BLaER1 (cell line): ENCODE data around the gene UNC5CL.
A peak's percentile ranks its signal among the peaks of the same experiment; 100 is the strongest.

Experiments used
- H3K27ac ChIP-seq: shearing (Covaris generic); formaldehyde crosslinking; 2 replicates; pipeline ENCODE4 v1.8.1; 2022
- H3K27me3 ChIP-seq: shearing (Covaris generic); formaldehyde crosslinking; 2 replicates; pipeline ENCODE4 v1.8.1; 2022
- H3K36me3 ChIP-seq: shearing (Covaris generic); formaldehyde crosslinking; 2 replicates; pipeline ENCODE4 v1.8.1; 2022
- H3K4me1 ChIP-seq: shearing (Covaris generic); formaldehyde crosslinking; 2 replicates; pipeline ENCODE4 v1.8.1; 2022
- H3K4me2 ChIP-seq: shearing (Covaris generic); formaldehyde crosslinking; 2 replicates; pipeline ENCODE4 v1.8.1; 2022
- H3K4me3 ChIP-seq: shearing (Covaris generic); formaldehyde crosslinking; 2 replicates; pipeline ENCODE4 v1.8.1; 2022
- H3K9ac ChIP-seq: shearing (Covaris generic); formaldehyde crosslinking; 2 replicates; pipeline ENCODE4 v1.8.1; 2022
- H3K9me3 ChIP-seq: shearing (Covaris generic); formaldehyde crosslinking; 2 replicates; pipeline ENCODE4 v1.8.1; 2022
- H4K20me1 ChIP-seq: shearing (Covaris generic); formaldehyde crosslinking; 2 replicates; pipeline ENCODE4 v1.8.1; 2022
- Cebpa-rat ChIP-seq: shearing (Covaris generic); IDR thresholded peaks from 2 replicates; pipeline ENCODE4 v1.8.1; 2022

Gene UNC5CL

GRCh38 chr6:41051873-41052272 lies 12.9 kb upstream of the UNC5CL start:
- no peaks in the 10 kb centered on the region for H3K27me3 ChIP-seq
- peak overlapping the region; percentile 84 for H3K4me2 ChIP-seq
- H3K27ac ChIP-seq: no peak overlapping the region
- H3K36me3 ChIP-seq: no peaks in the 10 kb centered on the region
- no peak overlapping the region for H3K9ac ChIP-seq
- no peak for TF ChIP-seq Cebpa-rat
- H3K9me3 ChIP-seq: no peaks in the 10 kb centered on the region
- H3K4me1 ChIP-seq: peaks cover 67% of the 10 kb centered on the region
- no peaks in the 10 kb centered on the region for H4K20me1 ChIP-seq
- H3K4me3 ChIP-seq: no peak overlapping the region

- Histone ChIP-seq H3K4me3 (no peak overlapping the region), H3K27ac (no peak overlapping the region), H3K27me3 (no peaks in the 10 kb centered on the region), H3K4me2 (no peak overlapping the region), H3K9me3 (no peaks in the 10 kb centered on the region), H4K20me1 (no peaks in the 10 kb centered on the region), H3K9ac (no peak overlapping the region), H3K36me3 (no peaks in the 10 kb centered on the region), H3K4me1 (peaks cover 55% of the 10 kb centered on the region)
- no peak for TF ChIP-seq Cebpa-rat
These were observed 11.5 kb upstream of the UNC5CL start for GRCh38 chr6:41050536-41050935.

- no peak for TF ChIP-seq Cebpa-rat
- H3K9me3 ChIP-seq: no peaks in the 10 kb centered on the region
- H3K4me3 ChIP-seq: no peak overlapping the region
- H3K36me3 ChIP-seq: no peaks in the 10 kb centered on the region
- H3K4me2 ChIP-seq: peak overlapping the region; percentile 25
- no peaks in the 10 kb centered on the region for H4K20me1 ChIP-seq
- H3K27me3 ChIP-seq: no peaks in the 10 kb centered on the region
- H3K9ac ChIP-seq: no peak overlapping the region
- no peak overlapping the region for H3K27ac ChIP-seq
- H3K4me1 ChIP-seq: peaks cover 50% of the 10 kb centered on the region
These were observed 10.9 kb upstream of the UNC5CL start for GRCh38 chr6:41049955-41050354.

- Histone ChIP-seq H3K27me3 (no peaks in the 10 kb centered on the region), H3K4me3 (no peak overlapping the region), H3K4me2 (peak overlapping the region; percentile 25), H3K9ac (no peak overlapping the region), H3K9me3 (no peaks in the 10 kb centered on the region), H3K36me3 (no peaks in the 10 kb centered on the region), H3K4me1 (peaks cover 45% of the 10 kb centered on the region), H3K27ac (no peak overlapping the region), H4K20me1 (no peaks in the 10 kb centered on the region)
- no peak for TF ChIP-seq Cebpa-rat
These were observed 10.5 kb upstream of the UNC5CL start for GRCh38 chr6:41049521-41049920.

- Histone ChIP-seq H3K9ac (no peak overlapping the region), H4K20me1 (no peaks in the 10 kb centered on the region), H3K36me3 (no peaks in the 10 kb centered on the region), H3K9me3 (no peaks in the 10 kb centered on the region), H3K4me2 (no peak overlapping the region), H3K4me3 (no peak overlapping the region), H3K27ac (no peak overlapping the region), H3K27me3 (no peaks in the 10 kb centered on the region), H3K4me1 (peaks cover 30% of the 10 kb centered on the region)
- TF ChIP-seq Cebpa-rat: no peak
These were observed 9.0 kb upstream of the UNC5CL start for GRCh38 chr6:41047745-41048732.

- H4K20me1 ChIP-seq: no peaks in the 10 kb centered on the region
These were observed 8.3 kb upstream of the UNC5CL start for GRCh38 chr6:41047306-41047705.

GRCh38 chr6:41046084-41046483 lies 7.1 kb upstream of the UNC5CL start:
- Histone ChIP-seq H4K20me1 (no peaks in the 10 kb centered on the region), H3K9me3 (no peaks in the 10 kb centered on the region), H3K4me3 (no peak overlapping the region), H3K4me1 (peaks cover 12% of the 10 kb centered on the region), H3K36me3 (no peaks in the 10 kb centered on the region), H3K27me3 (no peaks in the 10 kb centered on the region), H3K4me2 (no peak overlapping the region), H3K27ac (no peak overlapping the region), H3K9ac (no peak overlapping the region)
- TF ChIP-seq Cebpa-rat: no peak

More at GRCh38 chr6:41047306-41047705, 8.3 kb upstream of the UNC5CL start:
- H3K4me2 ChIP-seq: no peak overlapping the region
- H3K9ac ChIP-seq: no peak overlapping the region
- H3K4me1 ChIP-seq: peaks cover 23% of the 10 kb centered on the region
- H3K9me3 ChIP-seq: no peaks in the 10 kb centered on the region
- H3K4me3 ChIP-seq: no peak overlapping the region
- no peak for TF ChIP-seq Cebpa-rat
- no peaks in the 10 kb centered on the region for H3K36me3 ChIP-seq
- no peak overlapping the region for H3K27ac ChIP-seq
- H3K27me3 ChIP-seq: no peaks in the 10 kb centered on the region

- H3K27me3 ChIP-seq: no peaks in the 10 kb centered on the region
- peaks cover 12% of the 10 kb centered on the region for H3K4me1 ChIP-seq
- no peaks in the 10 kb centered on the region for H3K36me3 ChIP-seq
- no peak overlapping the region for H3K4me3 ChIP-seq
- H3K27ac ChIP-seq: no peak overlapping the region
- H4K20me1 ChIP-seq: no peaks in the 10 kb centered on the region
- no peak overlapping the region for H3K9ac ChIP-seq
- no peak for TF ChIP-seq Cebpa-rat
- no peak overlapping the region for H3K4me2 ChIP-seq
- no peaks in the 10 kb centered on the region for H3K9me3 ChIP-seq
These were observed 6.6 kb upstream of the UNC5CL start for GRCh38 chr6:41045664-41046063.

- Histone ChIP-seq H3K9me3 (no peaks in the 10 kb centered on the region), H3K9ac (no peak overlapping the region), H3K4me2 (no peak overlapping the region), H3K27me3 (no peaks in the 10 kb centered on the region), H3K4me1 (no peaks in the 10 kb centered on the region), H3K36me3 (no peaks in the 10 kb centered on the region), H4K20me1 (no peaks in the 10 kb centered on the region), H3K27ac (no peak overlapping the region), H3K4me3 (no peak overlapping the region)
- TF ChIP-seq Cebpa-rat: no peak
These were observed 4.1 kb upstream of the UNC5CL start for GRCh38 chr6:41043151-41043550.

GRCh38 chr6:41042226-41043055 lies 3.4 kb upstream of the UNC5CL start, which contains the start of gene TSPO2:
Gene TSPO2 (plus strand): TSS chr6:41042467. CDS start chr6:41042986, 519 bp downstream.
- no peaks in the 10 kb centered on the region for H3K36me3 ChIP-seq
- no peaks in the 10 kb centered on the region for H3K27me3 ChIP-seq
- H3K4me1 ChIP-seq: no peaks in the 10 kb centered on the region
- H4K20me1 ChIP-seq: no peaks in the 10 kb centered on the region
- H3K27ac ChIP-seq: no peak within 1 kb of the TSS
- TF ChIP-seq Cebpa-rat: no peak
- no peak within 1 kb of the TSS for H3K4me2 ChIP-seq
- H3K9me3 ChIP-seq: no peaks in the 10 kb centered on the region
- no peak within 1 kb of the TSS for H3K4me3 ChIP-seq
- H3K9ac ChIP-seq: no peak within 1 kb of the TSS
